Measurements from ENCODE around the gene PRSS2. TPM values are rescaled to one million over a fixed set of nuclear protein-coding genes. Genes with fewer than 3 reads are reported as not detected.
"Not testable (repeated sequence)": the region's sequence is repeated elsewhere in the genome, so short reads cannot be mapped to it uniquely, and the experiment has no call there.

PRSS2 gene
- total RNA-seq, 2 donors from 2014 or later, result 105 TPM; not detected in 1

DNA sequence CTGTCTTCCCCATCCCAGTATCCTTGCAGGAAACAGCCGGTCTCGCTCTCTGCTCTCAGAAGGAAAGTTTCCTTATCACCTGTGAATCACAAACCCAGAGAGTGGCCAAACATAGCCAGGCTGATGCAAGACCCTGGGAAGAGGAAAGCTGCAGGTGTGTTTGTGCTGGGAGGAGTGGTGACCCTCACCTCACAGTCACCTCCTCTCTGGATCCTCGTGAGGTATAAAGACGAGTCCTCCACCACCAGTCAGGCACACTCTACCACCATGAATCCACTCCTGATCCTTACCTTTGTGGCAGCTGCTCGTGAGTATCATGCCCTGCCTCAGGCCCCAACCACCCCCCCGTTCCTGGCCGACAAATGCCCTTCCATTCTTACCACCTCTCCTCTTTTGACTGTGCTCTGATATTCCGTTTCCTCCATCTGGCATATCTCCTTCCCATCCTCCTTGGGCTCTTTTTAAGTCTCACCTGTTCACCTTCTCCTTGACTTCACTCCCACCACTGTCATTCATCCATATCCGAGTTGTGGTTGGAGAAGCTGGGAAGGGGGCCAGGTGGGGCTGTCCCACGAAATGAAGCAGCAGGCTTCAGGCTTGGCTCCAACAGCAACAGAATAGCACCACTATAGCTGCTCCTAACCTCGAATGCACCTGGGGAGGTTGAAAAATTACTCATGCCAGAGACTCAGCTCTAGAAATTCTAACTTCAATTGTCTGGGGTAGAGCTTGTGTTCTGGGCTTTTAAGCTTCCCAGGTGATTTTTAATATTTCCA is 21.4 kb upstream of the PRSS2 start, which contains the start of gene PRSS1:
Gene PRSS1 (plus strand): TSS at position 255 of the 776 bp plus-strand sequence. CDS start 13 bp downstream, at position 268.
- Histone ChIP-seq H3K27ac (no peak within 1 kb of the TSS), H3K4me1 (no peaks in the 10 kb centered on the region), H3K27me3 (no peaks in the 10 kb centered on the region), H3K36me3 (no peaks in the 10 kb centered on the region), H3K4me3 (no peak within 1 kb of the TSS), H3K9me3 (no peaks in the 10 kb centered on the region), H3K9ac (ENCODE audit: low read depth in 2 of 2, low read length in 2 of 2) (no peak within 1 kb of the TSS)
- intact Hi-C loops (cut with DNase I), result no loop called here
- TF ChIP-seq, protein P1, sequence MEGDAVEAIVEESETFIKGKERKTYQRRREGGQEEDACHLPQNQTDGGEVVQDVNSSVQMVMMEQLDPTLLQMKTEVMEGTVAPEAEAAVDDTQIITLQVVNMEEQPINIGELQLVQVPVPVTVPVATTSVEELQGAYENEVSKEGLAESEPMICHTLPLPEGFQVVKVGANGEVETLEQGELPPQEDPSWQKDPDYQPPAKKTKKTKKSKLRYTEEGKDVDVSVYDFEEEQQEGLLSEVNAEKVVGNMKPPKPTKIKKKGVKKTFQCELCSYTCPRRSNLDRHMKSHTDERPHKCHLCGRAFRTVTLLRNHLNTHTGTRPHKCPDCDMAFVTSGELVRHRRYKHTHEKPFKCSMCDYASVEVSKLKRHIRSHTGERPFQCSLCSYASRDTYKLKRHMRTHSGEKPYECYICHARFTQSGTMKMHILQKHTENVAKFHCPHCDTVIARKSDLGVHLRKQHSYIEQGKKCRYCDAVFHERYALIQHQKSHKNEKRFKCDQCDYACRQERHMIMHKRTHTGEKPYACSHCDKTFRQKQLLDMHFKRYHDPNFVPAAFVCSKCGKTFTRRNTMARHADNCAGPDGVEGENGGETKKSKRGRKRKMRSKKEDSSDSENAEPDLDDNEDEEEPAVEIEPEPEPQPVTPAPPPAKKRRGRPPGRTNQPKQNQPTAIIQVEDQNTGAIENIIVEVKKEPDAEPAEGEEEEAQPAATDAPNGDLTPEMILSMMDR (IDR thresholded peaks at IDR 0.05), result no peak
- no peak for DNase-seq

DNA sequence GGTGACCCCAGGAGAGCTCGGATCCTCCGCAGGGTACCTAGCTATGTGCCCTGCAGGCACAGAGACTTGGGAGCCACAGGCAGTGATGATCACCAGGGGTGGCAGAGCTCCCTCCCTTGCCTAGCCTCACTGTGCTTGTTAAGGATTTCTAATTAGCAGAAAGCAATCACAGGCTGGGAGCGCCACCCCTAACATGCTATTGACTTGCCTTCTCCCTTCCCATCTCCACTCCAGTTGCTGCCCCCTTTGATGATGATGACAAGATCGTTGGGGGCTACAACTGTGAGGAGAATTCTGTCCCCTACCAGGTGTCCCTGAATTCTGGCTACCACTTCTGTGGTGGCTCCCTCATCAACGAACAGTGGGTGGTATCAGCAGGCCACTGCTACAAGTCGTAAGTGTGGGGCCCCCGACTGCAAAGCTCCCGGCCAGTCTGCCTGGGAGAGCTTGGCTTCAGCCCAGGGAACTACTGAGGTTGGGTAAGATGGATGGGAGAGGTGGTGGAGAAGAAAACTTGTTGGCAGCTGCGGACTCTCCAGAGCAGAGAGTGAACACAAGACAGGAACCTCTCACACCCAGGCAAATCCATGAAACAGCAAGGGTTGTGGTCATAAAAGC is 20.3 kb upstream of the PRSS2 start:
- Histone ChIP-seq H3K4me1 (no peaks in the 10 kb centered on the region), H3K27ac (no peak overlapping the region), H3K9me3 (no peaks in the 10 kb centered on the region), H3K4me3 (no peak overlapping the region), H3K9ac (ENCODE audit: low read depth in 2 of 2, low read length in 2 of 2) (no peak overlapping the region), H3K36me3 (no peaks in the 10 kb centered on the region), H3K27me3 (no peaks in the 10 kb centered on the region)
- intact Hi-C loops (cut with DNase I), result no loop called here
- no peak for DNase-seq
- TF ChIP-seq, protein P1 (IDR thresholded peaks at IDR 0.05), result no peak

DNA sequence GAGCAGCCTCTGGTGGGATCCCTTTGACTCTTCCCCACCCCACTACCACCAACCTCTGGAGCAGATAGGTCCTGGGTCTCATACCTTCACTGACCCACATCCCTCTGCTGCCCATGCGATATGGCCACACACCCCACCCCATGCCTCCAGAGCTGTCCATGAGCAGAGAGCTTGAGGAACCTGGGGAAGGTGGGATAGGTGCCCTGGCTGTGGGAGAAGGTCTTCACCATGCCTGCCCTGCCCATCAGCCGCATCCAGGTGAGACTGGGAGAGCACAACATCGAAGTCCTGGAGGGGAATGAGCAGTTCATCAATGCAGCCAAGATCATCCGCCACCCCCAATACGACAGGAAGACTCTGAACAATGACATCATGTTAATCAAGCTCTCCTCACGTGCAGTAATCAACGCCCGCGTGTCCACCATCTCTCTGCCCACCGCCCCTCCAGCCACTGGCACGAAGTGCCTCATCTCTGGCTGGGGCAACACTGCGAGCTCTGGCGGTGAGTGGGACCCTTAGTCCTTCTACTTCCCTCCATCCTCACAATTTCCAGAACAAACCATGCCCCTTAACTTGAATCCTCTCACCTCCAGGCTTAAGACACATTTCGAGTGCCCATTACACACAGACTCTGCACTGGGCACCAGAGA is 19.1 kb upstream of the PRSS2 start:
- intact Hi-C loops (cut with DNase I); H3K9me3 ChIP-seq; DNase-seq; H3K27me3 ChIP-seq; H3K4me1 ChIP-seq; H3K36me3 ChIP-seq; H3K27ac ChIP-seq; H3K9ac ChIP-seq (ENCODE audit: low read depth in 2 of 2, low read length in 2 of 2); H3K4me3 ChIP-seq: not testable (repeated sequence)

DNA sequence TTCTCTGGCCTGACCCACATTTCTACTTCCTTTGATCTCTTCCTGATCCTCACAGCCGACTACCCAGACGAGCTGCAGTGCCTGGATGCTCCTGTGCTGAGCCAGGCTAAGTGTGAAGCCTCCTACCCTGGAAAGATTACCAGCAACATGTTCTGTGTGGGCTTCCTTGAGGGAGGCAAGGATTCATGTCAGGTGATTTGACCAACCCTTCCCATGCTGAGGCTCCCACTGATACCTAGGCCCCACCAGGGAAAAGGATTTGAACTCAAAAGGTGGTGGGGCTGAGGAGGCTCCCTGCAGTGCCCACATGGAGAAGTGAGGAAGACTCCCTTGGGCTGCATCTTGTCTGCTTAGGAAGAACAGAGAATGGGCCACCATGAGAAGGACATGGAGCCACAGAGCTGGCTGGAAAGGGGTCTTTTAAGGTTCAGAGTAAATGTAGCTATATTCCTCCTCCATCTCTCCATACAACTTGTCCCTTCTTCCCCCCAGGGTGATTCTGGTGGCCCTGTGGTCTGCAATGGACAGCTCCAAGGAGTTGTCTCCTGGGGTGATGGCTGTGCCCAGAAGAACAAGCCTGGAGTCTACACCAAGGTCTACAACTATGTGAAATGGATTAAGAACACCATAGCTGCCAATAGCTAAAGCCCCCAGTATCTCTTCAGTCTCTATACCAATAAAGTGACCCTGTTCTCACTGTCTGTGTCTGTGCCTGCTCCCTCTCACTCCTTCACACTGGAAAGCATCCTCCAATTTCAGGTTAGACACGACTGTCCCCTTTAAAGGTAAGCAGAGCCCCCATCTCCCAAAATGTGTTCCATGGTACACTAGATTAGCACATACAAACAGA is 18.2 kb upstream of the PRSS2 start:
- no peaks in the 10 kb centered on the region for H3K9me3 ChIP-seq
- no peak for DNase-seq
- H3K36me3 ChIP-seq, result no peaks in the 10 kb centered on the region
- intact Hi-C loops (cut with DNase I), result no loop called here
- H3K4me3 ChIP-seq, result no peak overlapping the region
- H3K4me1 ChIP-seq, result no peaks in the 10 kb centered on the region
- TF ChIP-seq, protein P1 (IDR thresholded peaks at IDR 0.05), result no peak
- no peaks in the 10 kb centered on the region for H3K27me3 ChIP-seq
- no peak overlapping the region for H3K9ac ChIP-seq (ENCODE audit: low read depth in 2 of 2, low read length in 2 of 2)
- H3K27ac ChIP-seq, result no peak overlapping the region

DNA sequence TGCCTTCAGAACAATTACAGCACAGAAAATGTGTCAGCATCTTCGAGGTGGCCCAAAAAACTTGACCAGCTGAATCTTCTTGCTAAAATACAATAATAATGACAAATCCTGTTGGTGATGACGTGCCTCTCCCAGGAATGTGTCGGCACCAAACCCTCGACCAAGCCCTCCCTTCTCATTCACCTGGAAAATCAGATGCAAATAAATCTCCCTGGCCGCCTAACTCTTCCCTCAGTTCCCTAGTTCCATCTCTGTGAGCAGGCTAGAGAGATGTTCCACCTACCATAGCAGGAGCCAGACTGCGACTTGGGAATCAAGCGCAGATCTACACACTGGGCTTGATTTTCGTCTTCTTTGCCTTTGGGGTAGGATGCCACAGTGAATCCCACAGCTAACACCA is 17.4 kb upstream of the PRSS2 start:
- no peak overlapping the region for H3K4me3 ChIP-seq
- no peaks in the 10 kb centered on the region for H3K9me3 ChIP-seq
- H3K27me3 ChIP-seq, result no peaks in the 10 kb centered on the region
- no peaks in the 10 kb centered on the region for H3K4me1 ChIP-seq
- no peaks in the 10 kb centered on the region for H3K36me3 ChIP-seq
- intact Hi-C loops (cut with DNase I), result no loop called here
- no peak overlapping the region for H3K9ac ChIP-seq (ENCODE audit: low read depth in 2 of 2, low read length in 2 of 2)
- no peak for DNase-seq
- H3K27ac ChIP-seq, result no peak overlapping the region
- TF ChIP-seq, protein P1 (IDR thresholded peaks at IDR 0.05), result no peak

DNA sequence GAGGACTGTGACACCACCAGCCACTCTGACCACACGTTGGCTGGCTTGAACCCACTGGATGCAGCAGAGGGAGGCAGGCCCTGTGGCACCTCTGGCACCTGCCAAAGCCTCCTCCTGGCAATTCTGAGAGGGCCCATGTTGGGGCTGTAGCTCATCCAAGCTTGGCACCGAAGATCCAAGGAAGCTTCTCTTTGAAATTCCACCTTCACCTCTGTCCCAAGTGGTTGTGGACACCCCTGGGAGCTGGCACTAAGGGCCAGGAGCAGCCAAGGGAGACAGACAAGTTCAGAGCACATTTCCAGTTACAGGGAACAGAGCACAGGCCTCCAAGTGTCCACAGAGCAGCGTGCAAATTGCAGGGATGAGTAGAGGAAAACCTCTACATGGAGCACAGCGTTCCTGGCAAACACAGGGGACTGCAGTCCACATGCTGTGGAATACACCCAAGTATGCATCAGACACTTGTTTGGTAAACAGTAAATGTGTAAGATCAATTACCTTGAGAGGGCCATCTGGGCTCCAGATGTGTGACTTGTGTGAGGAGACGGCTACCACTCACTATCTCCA is 16.8 kb upstream of the PRSS2 start:
- not testable (repeated sequence) for H3K27ac ChIP-seq

More for the DNA sequence above, 16.8 kb upstream of the PRSS2 start:
- H3K36me3 ChIP-seq; H3K9me3 ChIP-seq; H3K4me3 ChIP-seq; intact Hi-C loops (cut with DNase I); H3K4me1 ChIP-seq; DNase-seq; H3K9ac ChIP-seq (ENCODE audit: low read depth in 2 of 2, low read length in 2 of 2); H3K27me3 ChIP-seq: not testable (repeated sequence)

Data from colonic mucosa (tissue), 4 donors.